T-cell (primary cell): Measurements from ENCODE around the gene TSPAN15. TPM values are rescaled to one million over a fixed set of nuclear protein-coding genes. Genes with fewer than 3 reads are reported as not detected.

Experiments
- ATAC-seq, 4 experiments: fragments of 200-7000 bp in 3 of 4; fragments of 150-1000 bp in 1 of 4; cut with Tn5 transposase; replicated peaks in 1 of 4; 1 replicate in 3 of 4; 2 replicates in 1 of 4; pipeline ENCODE4 v1.10.0; 2021; ENCODE audit warnings: moderate library complexity in 3 of 4, mild to moderate bottlenecking in 2 of 4, moderate number of reproducible peaks in 1 of 4
- CTCF ChIA-PET, 2 donors: fragments of 300-600 bp; sonication (Branson Sonifier 250); formaldehyde crosslinking; loops; one replicate each; lab custom pipeline; 2022; ENCODE audit warnings: antibody characterized with exemption in 2 of 2; lab: Charles Lee
- POLR2A ChIA-PET, 2 donors: fragments of 300-600 bp; sonication (Branson Sonifier 250); formaldehyde crosslinking; loops; one replicate each; lab custom pipeline; 2022; ENCODE audit warnings: antibody characterized with exemption in 2 of 2; lab: Charles Lee
- DNase-seq, 35 experiments: peaks; one replicate each; pipeline versions ENCODE4 v3.0.0 to v3.0.0-alpha.2; 2013 to 2023
- H3K27ac ChIP-seq: one replicate; pipeline ENCODE4 v1.5.1; 2013; ENCODE audit warnings: low read length
- H3K27me3 ChIP-seq, 2 experiments: replicated peaks in 1 of 2; 1 replicate in 1 of 2; 2 replicates in 1 of 2; pipeline versions ENCODE4 v1.6.1 to v1.7.0; 2013; ENCODE audit warnings: low read length in 1 of 2, mixed read lengths in 1 of 2; ENCODE audit not compliant: control insufficient read depth in 2 of 2, insufficient read depth in 2 of 2; ENCODE audit errors: extremely low read depth in 1 of 2
- H3K36me3 ChIP-seq, 2 donors: 1 replicate in 1 of 2; 2 replicates in 1 of 2; pipeline versions ENCODE4 v1.6.1 to v1.7.0; 2013; ENCODE audit warnings: low read length in 1 of 2; ENCODE audit not compliant: control insufficient read depth in 2 of 2, insufficient read depth in 1 of 2; ENCODE audit errors: extremely low read depth in 1 of 2
- H3K4me1 ChIP-seq, 2 experiments: 1 replicate in 1 of 2; 2 replicates in 1 of 2; pipeline versions ENCODE4 v1.6.1 to v1.7.0; 2013; ENCODE audit warnings: low read length in 2 of 2, mixed read lengths in 1 of 2; ENCODE audit not compliant: insufficient read depth in 2 of 2, control insufficient read depth in 1 of 2; ENCODE audit errors: extremely low read depth in 1 of 2
- H3K4me3 ChIP-seq, 2 donors: 1 replicate in 1 of 2; 2 replicates in 1 of 2; pipeline versions ENCODE4 v1.5.1 to v1.7.0; 2013; ENCODE audit warnings: mild to moderate bottlenecking in 2 of 2, low read length in 1 of 2, moderate library complexity in 1 of 2; ENCODE audit not compliant: control insufficient read depth in 1 of 2; ENCODE audit errors: extremely low read depth in 1 of 2
- H3K9me3 ChIP-seq: 2 replicates; pipeline ENCODE4 v1.7.0; 2013
- H3K27ac Mint-ChIP-seq, 2 donors: one replicate each; pipeline ENCODE4 v1.8.0; 2020 to 2021; ENCODE audit warnings: mild to moderate bottlenecking in 2 of 2, mixed read lengths in 2 of 2
- H3K27me3 Mint-ChIP-seq, 2 donors: one replicate each; pipeline ENCODE4 v1.8.0; 2021 to 2022; ENCODE audit warnings: mixed read lengths in 2 of 2
- H3K36me3 Mint-ChIP-seq: one replicate; pipeline ENCODE4 v1.8.0; 2021; ENCODE audit warnings: mixed read lengths
- H3K4me1 Mint-ChIP-seq, 3 donors: one replicate each; pipeline ENCODE4 v1.8.0; 2020 to 2022; ENCODE audit warnings: mixed read lengths in 3 of 3, mild to moderate bottlenecking in 1 of 3
- H3K4me3 Mint-ChIP-seq, 3 donors: one replicate each; pipeline ENCODE4 v1.8.0; 2020 to 2022; ENCODE audit warnings: mild to moderate bottlenecking in 3 of 3, mixed read lengths in 3 of 3, moderate library complexity in 3 of 3
- H3K9me3 Mint-ChIP-seq, 3 donors: one replicate each; pipeline ENCODE4 v1.8.0; 2020 to 2022; ENCODE audit warnings: mixed read lengths in 3 of 3
- WGBS: methylation state at CpG from one replicate; pipeline ENCODE4 v1.1.5; 2013; ENCODE audit warnings: missing lambda C conversion rate; ENCODE audit not compliant: insufficient coverage; 5-methylcytosine and 5-hydroxymethylcytosine counted together
- total RNA-seq, 35 experiments: library from RNA in 6 of 35; stranded (reverse) in 6 of 35; fragments of 120-200 nt in 1 of 35; gene quantifications; one replicate each; pipeline versions ENCODE4 v1.2.1 to v1.2.4 and lab custom pipeline; 2013 to 2026

TSPAN15 gene
- total RNA-seq, 5 donors from 2014 or later (not counting 1 experiment from before 2014, with no cell fraction given): 2.9 to 8.2 (median 6.2) TPM

DNA sequence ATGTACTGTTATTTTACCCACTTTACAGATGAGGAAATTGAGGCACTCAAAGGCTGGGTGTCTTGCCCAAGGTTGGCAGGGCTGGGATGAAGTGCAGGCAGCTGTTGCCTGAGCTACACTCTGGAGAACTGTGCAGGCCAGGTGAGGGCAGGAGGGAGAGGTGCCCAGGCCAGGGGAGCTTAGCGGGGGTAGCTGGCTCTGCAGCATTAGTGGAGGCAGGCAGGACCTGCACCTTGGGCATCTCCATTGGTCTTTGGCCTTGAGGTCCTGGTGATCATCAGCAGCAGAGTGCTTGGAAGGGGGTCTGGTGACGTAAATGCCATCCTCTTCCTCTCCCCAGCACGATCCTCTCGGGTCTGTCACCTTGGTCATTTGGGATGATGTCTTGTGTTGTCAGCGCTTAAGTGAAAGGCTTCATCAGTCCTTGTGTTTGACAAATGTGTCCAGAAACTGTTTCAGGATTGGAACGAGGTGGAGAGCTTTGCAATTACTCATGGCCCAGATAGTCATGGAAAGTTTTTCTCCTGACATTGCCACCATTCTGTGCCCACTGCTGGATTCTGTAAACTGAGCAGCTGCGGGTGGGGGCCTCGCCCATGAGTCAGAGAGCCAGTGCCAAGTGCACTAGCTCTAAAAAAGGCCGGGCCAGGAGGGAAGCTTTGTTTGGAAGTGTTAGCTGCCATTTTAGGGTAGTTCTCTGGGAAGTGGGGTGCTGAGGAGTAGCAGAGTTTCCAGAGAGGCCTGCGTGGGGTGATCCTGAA, 47.6 kb downstream of the TSPAN15 start:
- 91% methylated on average over 4 of the region's 10 CpGs for WGBS
- Mint-ChIP-seq H3K9me3 (no peaks in the 10 kb centered on the region), H3K4me1 (peaks cover 6 to 13% (median 13%) of the 10 kb centered on the region in 3 donors), H3K27me3 (no peaks in the 10 kb centered on the region), H3K27ac (no peak overlapping the region), H3K36me3 (no peaks in the 10 kb centered on the region), H3K4me3 (no peak overlapping the region)
- Histone ChIP-seq H3K27me3 (no peaks in the 10 kb centered on the region), H3K4me3 (no peak overlapping the region), H3K4me1 (peaks cover 0 to 10% of the 10 kb centered on the region in 2 experiments), H3K36me3 (no peaks in the 10 kb centered on the region), H3K27ac (no peak overlapping the region), H3K9me3 (no peaks in the 10 kb centered on the region)
- ATAC-seq: no peak
- ChIA-PET POLR2A (no interaction called here), CTCF (no interaction called here)
- DNase-seq: no peak

DNA sequence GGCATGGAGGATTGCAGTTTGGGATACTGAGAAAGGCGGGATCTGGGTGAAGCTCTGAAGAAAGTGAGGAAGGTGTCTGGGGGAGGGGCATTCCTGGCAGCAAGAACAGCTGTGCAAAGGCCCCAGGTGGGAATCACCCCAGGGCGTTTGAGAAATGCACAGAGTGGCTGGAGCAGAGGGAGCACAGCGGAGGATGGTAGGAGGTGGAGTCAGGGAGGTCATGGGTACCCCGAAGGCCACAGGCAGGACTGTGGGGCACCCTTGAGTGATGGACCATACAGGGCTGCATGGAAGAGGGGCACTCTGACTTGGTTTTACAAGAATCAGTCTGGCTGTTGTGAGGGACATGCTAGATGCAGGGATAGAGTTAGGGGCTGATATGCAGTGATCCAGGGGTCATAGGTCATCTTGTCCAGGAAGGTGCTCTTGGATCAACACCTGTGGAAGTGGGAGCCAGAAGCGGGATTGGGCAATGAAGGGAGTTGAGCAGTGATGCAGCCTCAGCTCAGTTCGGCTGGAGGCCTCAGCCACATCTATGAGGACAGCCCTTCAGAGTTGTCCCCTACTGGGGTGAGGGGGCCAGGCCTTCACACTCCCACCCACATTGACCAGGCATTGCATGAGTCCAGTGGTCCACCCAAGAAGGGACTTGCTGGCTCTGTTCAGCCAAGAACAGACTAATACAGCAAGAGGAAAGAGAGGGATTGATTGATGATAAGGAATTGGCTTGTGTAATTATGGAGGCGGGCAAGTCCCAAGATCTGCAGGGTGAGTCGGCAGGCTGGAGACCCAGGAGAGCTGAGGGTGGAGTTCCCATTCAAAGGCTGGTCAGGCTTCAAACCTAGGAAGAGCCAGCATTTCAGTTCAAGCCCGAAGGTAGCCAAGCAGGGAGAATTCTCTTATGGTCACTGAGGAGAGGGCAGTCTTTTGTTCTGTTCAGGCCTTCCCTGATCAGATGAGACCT, 48.7 kb downstream of the TSPAN15 start:
- peaks cover 6 to 13% (median 13%) of the 10 kb centered on the region in 3 donors for H3K4me1 Mint-ChIP-seq
- CTCF ChIA-PET: no interaction called here
- WGBS: 86% methylated on average over 7 of the region's 9 CpGs
- no peak for DNase-seq
- H3K4me3 Mint-ChIP-seq: no peak overlapping the region
- no peaks in the 10 kb centered on the region for H3K9me3 Mint-ChIP-seq
- Histone ChIP-seq H3K4me1 (peaks cover 0 to 10% of the 10 kb centered on the region in 2 experiments), H3K36me3 (no peaks in the 10 kb centered on the region), H3K27me3 (no peaks in the 10 kb centered on the region), H3K4me3 (no peak overlapping the region), H3K27ac (no peak overlapping the region), H3K9me3 (no peaks in the 10 kb centered on the region)
- H3K27me3 Mint-ChIP-seq: no peaks in the 10 kb centered on the region
- H3K36me3 Mint-ChIP-seq: no peaks in the 10 kb centered on the region
- POLR2A ChIA-PET: no interaction called here
- H3K27ac Mint-ChIP-seq: peak overlapping the region in 1 of 2 donors; percentile 29
- no peak for ATAC-seq

DNA sequence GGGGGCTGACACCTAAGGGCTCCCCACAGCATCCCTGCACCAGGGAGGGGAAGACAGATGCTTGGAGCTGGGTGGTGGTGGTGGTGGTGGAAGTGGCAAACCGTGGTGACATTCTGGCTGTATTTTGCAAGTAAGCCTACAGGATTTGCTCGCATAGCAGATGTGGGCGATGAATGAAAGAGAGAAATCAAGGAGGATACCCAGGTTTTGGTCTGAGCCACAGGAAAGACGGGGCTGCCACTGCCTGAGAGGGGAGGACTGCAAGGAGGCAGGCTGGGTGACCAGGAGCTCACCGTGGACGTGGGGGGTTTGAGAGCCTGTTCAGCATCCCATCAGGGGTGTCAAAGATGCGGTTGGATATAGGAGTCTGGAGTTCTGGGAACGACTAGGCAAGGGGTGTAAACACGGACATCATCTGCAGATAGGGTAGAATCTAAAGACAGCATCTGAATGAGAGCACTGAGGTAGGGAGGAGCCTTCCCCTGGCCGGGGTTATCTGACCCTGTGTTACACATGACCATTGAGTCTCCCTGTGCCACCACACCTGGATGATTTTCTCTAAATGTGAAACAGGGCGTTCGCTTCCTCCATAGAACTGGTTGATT, 49.7 kb downstream of the TSPAN15 start:
- whole genome bisulfite sequencing: 78% methylated on average over 10 of the region's 12 CpGs
- H3K4me3 ChIP-seq: no peak overlapping the region
- H3K36me3 ChIP-seq: no peaks in the 10 kb centered on the region
- ChIA-PET CTCF (no interaction called here), POLR2A (no interaction called here)
- H3K27ac ChIP-seq: no peak overlapping the region
- no peak overlapping the region for H3K4me3 Mint-ChIP-seq
- H3K27ac Mint-ChIP-seq: no peak overlapping the region
- H3K4me1 Mint-ChIP-seq: peaks cover 6 to 15% (median 13%) of the 10 kb centered on the region in 3 donors
- H3K27me3 Mint-ChIP-seq: no peaks in the 10 kb centered on the region
- no peaks in the 10 kb centered on the region for H3K27me3 ChIP-seq
- H3K4me1 ChIP-seq: peaks cover 0 to 10% of the 10 kb centered on the region in 2 experiments
- ATAC-seq: no peak
- no peak for DNase-seq
- H3K36me3 Mint-ChIP-seq: no peaks in the 10 kb centered on the region
- no peaks in the 10 kb centered on the region for H3K9me3 ChIP-seq
- H3K9me3 Mint-ChIP-seq: no peaks in the 10 kb centered on the region

DNA sequence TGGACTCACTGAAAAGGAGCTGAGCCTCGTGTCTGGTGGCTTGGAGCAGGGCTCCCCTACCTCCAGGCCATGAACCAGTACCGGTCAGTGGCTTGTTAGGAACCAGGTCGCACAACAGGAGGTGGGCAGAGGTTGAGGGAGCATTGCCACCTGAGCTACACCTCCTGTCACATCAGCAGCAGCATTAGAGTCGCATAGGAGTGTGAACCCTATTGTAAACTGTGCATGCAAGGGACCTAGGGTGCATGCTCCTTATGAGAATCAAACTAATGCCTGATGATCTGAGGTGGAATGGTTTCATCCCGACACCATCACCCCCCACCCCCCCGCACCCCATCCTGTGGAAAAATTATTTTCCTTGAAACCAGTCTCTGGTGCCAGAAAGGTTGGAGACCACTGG, 50.4 kb downstream of the TSPAN15 start:
- no peak for DNase-seq

DNA sequence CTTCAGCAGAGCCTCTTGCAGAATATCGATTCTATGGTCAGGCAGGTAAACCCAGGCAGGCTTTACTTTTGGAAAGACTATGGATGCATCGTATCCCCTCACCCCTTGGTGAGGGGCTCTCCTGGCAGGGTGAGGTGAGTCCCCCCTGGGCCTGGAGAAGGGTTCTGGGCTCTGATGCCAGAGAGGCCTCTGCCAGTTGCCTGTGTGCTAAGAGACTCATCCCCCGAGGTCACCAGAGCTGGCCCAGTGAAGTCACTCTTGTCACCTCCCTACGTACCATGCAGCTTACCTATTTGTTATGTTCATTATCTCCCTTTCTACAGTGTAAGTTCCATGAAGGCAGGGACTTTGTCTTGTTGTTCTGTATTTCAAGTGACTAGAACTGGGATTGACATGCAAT, 51.3 kb downstream of the TSPAN15 start:
- POLR2A ChIA-PET: no interaction called here
- H3K27me3 ChIP-seq: no peaks in the 10 kb centered on the region
- Mint-ChIP-seq H3K9me3 (no peaks in the 10 kb centered on the region), H3K27me3 (no peaks in the 10 kb centered on the region), H3K36me3 (no peaks in the 10 kb centered on the region), H3K4me3 (no peak overlapping the region), H3K4me1 (peaks cover 12 to 23% (median 18%) of the 10 kb centered on the region in 3 donors), H3K27ac (no peak overlapping the region)
- no peak for ATAC-seq
- no peaks in the 10 kb centered on the region for H3K36me3 ChIP-seq
- H3K4me1 ChIP-seq: peaks cover 0 to 18% of the 10 kb centered on the region in 2 experiments
- DNase-seq: no peak
- CTCF ChIA-PET: interaction anchor here in 1 of 2 donors (0.8 kb wide), 1 partner anchor 23 kb away, joined by 3 read pairs; no protein-coding TSS in a partner anchor
- H3K4me3 ChIP-seq: no peak overlapping the region
- WGBS: no CpG with 5 or more reads among the region's 4 CpGs
- no peak overlapping the region for H3K27ac ChIP-seq
- H3K9me3 ChIP-seq: no peaks in the 10 kb centered on the region

More for the DNA sequence above, 50.4 kb downstream of the TSPAN15 start:
- ChIA-PET CTCF (interaction anchor here in 1 of 2 donors (0.8 kb wide), 1 partner anchor 22 kb away, joined by 3 read pairs; no protein-coding TSS in a partner anchor), POLR2A (no interaction called here)
- Mint-ChIP-seq H3K9me3 (no peaks in the 10 kb centered on the region), H3K36me3 (no peaks in the 10 kb centered on the region), H3K27ac (no peak overlapping the region), H3K4me1 (peaks cover 6 to 19% (median 13%) of the 10 kb centered on the region in 3 donors), H3K27me3 (no peaks in the 10 kb centered on the region), H3K4me3 (no peak overlapping the region)
- Histone ChIP-seq H3K27me3 (no peaks in the 10 kb centered on the region), H3K9me3 (no peaks in the 10 kb centered on the region), H3K27ac (no peak overlapping the region), H3K4me1 (peaks cover 0 to 10% of the 10 kb centered on the region in 2 experiments), H3K36me3 (no peaks in the 10 kb centered on the region), H3K4me3 (no peak overlapping the region)
- no peak for ATAC-seq
- 60% methylated on average over 1 of the region's 6 CpGs for WGBS
